ENCODE measurements around the gene SAPCD2.

SAPCD2 gene

DNA sequence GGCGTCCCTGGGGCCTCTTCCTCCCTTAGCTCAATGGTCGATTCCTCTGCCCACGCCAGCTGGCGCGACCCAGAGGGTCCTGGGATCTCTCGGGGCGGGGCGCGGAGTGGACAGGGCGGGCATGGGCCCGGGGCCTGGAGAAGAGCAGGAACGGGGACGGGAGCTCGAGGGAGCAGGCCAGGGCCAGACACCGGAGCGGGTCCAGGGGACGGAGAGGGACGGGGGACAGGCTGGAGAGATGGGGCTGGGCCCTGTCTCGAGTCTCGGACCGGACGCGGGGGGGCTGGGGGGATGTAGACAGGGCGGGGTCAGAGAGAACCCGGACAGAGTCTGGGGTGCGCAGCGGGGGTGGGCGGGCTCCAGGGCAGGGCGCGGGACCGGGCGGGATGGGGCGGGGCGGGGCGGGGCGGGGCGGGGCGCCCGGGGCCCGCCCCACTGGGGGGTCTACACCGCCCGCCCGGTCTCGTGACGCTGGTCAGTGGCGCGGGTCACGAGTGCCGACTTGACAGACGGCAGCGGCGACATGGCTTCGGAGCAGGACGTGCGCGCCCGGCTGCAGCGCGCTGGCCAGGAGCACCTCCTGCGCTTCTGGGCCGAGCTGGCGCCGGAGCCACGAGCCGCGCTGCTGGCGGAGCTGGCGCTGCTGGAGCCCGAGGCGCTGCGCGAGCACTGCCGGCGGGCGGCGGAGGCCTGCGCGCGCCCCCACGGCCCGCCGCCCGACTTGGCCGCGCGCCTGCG lies 6.8 kb upstream of the SAPCD2 start, which contains the start of gene UAP1L1:
Gene UAP1L1 (plus strand): TSS at position 508 of the 738 bp plus-strand sequence. CDS start 16 bp downstream, at position 524.
- TF ChIP-seq, protein P1, sequence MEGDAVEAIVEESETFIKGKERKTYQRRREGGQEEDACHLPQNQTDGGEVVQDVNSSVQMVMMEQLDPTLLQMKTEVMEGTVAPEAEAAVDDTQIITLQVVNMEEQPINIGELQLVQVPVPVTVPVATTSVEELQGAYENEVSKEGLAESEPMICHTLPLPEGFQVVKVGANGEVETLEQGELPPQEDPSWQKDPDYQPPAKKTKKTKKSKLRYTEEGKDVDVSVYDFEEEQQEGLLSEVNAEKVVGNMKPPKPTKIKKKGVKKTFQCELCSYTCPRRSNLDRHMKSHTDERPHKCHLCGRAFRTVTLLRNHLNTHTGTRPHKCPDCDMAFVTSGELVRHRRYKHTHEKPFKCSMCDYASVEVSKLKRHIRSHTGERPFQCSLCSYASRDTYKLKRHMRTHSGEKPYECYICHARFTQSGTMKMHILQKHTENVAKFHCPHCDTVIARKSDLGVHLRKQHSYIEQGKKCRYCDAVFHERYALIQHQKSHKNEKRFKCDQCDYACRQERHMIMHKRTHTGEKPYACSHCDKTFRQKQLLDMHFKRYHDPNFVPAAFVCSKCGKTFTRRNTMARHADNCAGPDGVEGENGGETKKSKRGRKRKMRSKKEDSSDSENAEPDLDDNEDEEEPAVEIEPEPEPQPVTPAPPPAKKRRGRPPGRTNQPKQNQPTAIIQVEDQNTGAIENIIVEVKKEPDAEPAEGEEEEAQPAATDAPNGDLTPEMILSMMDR (IDR thresholded peaks at IDR 0.05; ENCODE audit: insufficient read depth, missing control alignments): no peak
- DNase-seq (ENCODE audit: insufficient read length, low spot score): no peak
- no peak for FAIRE-seq

DNA sequence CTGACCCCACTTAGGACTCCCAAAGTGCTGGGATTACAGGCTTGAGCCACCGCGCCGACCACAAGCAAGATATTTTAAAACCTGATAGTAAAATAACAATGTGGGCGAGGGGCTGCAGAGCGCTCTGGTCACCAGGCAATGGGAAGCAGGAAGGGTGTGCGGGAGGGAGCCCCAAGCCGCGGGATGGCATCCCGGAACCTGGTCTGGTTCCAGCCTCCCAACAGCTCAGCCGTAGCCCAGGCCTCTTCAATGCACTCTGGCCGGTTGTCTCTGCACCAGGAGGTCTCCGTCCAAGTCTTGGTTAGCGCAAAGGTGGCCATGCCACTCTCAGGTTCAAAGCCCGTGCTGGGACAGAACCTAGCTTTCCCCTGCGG lies 6.3 kb upstream of the SAPCD2 start:
- DNase-seq (ENCODE audit: insufficient read length, low spot score): no peak
- TF ChIP-seq, protein P1 (IDR thresholded peaks at IDR 0.05; ENCODE audit: insufficient read depth, missing control alignments): no peak
- FAIRE-seq: no peak

DNA sequence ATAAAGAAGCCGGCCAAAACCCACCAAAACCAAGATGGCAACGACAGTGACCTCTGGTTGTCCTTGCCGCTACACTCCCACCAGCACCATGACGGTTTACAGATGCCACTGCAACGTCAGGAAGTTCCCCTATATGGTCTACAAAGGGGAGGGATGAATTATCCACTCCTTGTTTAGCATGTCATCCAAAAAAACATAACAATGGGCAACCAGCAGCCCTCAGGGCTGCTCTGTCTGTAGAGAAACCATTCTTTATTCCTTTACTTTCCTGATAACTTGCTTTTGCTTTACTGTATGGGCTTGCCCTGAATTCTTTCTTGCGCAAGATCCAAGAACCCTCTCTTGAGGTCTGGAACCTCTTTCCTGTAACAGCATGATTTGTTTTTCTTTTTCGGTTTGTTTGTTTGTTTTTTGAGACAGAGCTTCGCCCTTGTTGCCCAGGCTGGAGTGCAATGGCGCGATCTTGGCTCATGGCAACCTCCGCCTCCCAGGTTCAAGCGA lies 5.0 kb upstream of the SAPCD2 start:
- TF ChIP-seq, protein P1 (IDR thresholded peaks at IDR 0.05; ENCODE audit: insufficient read depth, missing control alignments): no peak
- DNase-seq (ENCODE audit: insufficient read length, low spot score): no peak
- FAIRE-seq: no peak

DNA sequence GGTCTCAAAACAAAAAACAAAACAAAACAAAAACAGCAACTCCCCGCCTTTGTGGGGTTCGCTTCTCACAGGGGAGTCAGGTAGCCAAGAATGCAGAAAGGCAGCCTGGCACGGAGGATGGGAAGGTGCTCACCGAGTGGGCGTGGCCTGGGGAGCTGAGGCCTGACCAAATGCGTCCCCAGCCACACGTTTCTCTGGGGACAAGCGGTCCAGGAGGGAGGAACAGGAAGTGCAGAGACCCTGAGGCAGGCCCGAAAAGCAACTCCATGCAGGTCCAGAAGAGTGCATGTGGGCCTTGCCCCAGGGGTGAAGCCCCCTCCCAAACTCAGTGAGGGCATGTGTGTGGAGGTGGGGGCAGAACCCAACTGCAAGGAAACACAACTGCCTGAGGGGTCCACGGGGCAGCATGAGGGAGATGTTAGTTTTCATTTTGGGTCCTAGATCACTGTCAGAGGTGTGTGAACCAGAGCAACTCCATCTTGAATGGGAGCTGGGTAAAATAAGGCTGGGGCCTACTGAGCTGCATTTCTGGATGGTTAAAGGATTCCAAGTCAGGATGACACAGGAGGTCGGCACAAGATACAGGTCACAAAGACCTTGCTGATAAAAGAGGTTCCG lies 4.4 kb upstream of the SAPCD2 start:
- TF ChIP-seq, protein P1 (IDR thresholded peaks at IDR 0.05; ENCODE audit: insufficient read depth, missing control alignments): no peak
- DNase-seq (ENCODE audit: insufficient read length, low spot score) (no peak), FAIRE-seq (no peak)

DNA sequence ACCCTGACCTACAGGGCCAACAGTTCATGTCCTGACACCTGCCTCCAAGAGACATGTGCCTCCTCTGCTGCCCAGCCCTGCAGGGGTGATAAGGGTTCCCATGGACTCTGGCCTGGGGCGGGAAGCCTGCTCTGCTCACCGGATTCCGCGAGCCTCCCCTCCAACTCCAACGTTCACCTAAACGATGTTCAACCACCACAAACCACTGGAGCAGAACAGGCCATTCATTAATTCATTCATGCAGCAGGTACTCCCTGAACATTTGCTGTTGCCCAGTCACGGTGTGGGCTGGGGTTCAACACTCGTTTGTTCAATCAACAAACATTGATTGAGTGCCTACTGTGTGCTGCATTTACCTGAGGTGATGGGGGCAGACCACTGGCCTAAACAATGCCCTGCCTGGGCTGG lies 3.6 kb upstream of the SAPCD2 start:
- TF ChIP-seq, protein P1 (IDR thresholded peaks at IDR 0.05; ENCODE audit: insufficient read depth, missing control alignments): no peak
- no peak for FAIRE-seq
- DNase-seq (ENCODE audit: insufficient read length, low spot score): no peak

DNA sequence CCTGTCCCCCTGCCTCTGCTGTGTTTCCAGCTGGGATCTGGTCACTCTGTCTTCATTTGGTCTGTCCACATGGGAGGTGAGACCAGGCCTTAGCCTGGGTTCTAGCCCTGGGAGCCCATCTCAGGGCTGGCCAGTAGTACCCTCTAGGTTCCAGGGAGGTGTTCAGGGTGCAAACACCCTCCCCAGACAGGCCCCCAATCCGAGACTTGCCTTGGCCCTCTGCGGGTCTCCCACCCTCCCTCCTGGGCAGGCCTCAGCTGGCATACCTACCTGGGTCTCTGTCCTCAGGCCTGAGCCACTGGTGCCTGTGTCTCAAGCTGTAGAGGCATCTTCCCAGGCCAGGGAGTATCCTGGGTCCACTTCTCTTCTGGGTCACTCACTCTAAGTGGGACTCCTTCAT lies 925 bp upstream of the SAPCD2 start:
- no peak for FAIRE-seq
- TF ChIP-seq, protein P1 (IDR thresholded peaks at IDR 0.05; ENCODE audit: insufficient read depth, missing control alignments): no peak
- DNase-seq (ENCODE audit: insufficient read length, low spot score): no peak

DNA sequence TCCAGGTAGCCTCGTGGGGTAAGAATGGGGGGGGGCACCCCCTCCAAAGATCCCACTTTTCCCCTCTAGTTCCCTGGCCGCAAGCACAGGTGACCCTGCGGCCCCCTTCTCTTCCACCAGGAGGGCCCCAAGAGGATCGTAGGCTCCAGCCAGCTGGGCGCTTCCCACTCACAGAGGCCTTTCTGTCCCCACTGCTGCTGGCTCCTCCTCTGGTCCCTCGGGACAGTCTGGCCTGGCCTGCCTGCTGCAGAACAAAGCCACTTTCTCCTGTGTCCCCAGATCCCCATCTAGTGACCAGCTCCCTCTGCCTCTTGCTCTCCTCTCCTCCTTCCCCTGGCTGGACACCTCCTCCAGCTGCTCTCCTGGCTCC lies 534 bp upstream of the SAPCD2 start:
- DNase-seq (ENCODE audit: insufficient read length, low spot score) (no peak), FAIRE-seq (no peak)
- TF ChIP-seq, protein P1 (IDR thresholded peaks at IDR 0.05; ENCODE audit: insufficient read depth, missing control alignments): no peak

Measured in D721Med (cell line).